Ovary (tissue), 3 donors: ENCODE measurements around the gene IGF2BP2.

Experiments
- EP300 ChIP-seq: sonication (generic); formaldehyde crosslinking; IDR thresholded peaks from one replicate; pipeline ENCODE4 v1.6.1; 2017; ENCODE audit warnings: antibody characterized with exemption
- POLR2A ChIP-seq: fragments of 450-650 bp; IDR thresholded peaks from one replicate; pipeline ENCODE4 v1.6.1; 2017; ENCODE audit warnings: antibody characterized with exemption, mild to moderate bottlenecking, moderate library complexity
- TF ChIP-seq, protein P1 (sequence below), 3 donors: fragments of 450-650 bp in 2 of 3; fragments of 200-600 bp in 1 of 3; IDR thresholded peaks; one replicate each; pipeline versions ENCODE4 v1.5.1 to v1.8.0; 2016 to 2022; ENCODE audit warnings: antibody characterized with exemption in 3 of 3, mild to moderate bottlenecking in 1 of 3
- donor health status: DM: no; HTN: no; CAD: no.

DNA sequence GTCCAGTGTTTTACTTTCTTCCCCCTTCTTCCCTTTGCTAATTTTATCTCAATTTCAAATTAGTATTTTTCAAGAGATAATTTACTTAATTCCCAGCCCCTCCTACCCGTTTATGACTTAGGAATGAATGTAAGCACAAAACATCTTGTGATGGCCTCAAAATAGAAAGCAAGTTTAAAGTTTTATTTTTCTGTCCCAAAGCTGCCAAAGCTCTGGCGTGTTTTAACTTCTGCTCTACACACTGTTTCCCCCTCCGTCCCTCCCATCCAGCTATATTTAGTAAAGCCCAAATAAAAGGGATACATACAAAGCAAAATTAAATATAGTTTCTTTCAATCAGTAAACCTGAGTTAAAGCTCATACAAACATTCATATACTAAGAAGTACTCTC is 59.9 kb downstream of the IGF2BP2 start:
- TF ChIP-seq, protein P1, sequence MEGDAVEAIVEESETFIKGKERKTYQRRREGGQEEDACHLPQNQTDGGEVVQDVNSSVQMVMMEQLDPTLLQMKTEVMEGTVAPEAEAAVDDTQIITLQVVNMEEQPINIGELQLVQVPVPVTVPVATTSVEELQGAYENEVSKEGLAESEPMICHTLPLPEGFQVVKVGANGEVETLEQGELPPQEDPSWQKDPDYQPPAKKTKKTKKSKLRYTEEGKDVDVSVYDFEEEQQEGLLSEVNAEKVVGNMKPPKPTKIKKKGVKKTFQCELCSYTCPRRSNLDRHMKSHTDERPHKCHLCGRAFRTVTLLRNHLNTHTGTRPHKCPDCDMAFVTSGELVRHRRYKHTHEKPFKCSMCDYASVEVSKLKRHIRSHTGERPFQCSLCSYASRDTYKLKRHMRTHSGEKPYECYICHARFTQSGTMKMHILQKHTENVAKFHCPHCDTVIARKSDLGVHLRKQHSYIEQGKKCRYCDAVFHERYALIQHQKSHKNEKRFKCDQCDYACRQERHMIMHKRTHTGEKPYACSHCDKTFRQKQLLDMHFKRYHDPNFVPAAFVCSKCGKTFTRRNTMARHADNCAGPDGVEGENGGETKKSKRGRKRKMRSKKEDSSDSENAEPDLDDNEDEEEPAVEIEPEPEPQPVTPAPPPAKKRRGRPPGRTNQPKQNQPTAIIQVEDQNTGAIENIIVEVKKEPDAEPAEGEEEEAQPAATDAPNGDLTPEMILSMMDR (IDR thresholded peaks at IDR 0.05): no peak
- TF ChIP-seq POLR2A (no peak), EP300 (no peak)
